Spleen (tissue), 11 donors: ENCODE measurements around the gene PTPRN2. TPM values are rescaled to one million over a fixed set of nuclear protein-coding genes. Genes with fewer than 3 reads are reported as not detected.

Experiments
- DNase-seq: peaks from one replicate; pipeline ENCODE4 v3.0.0-alpha.2; 2020
- H3K27ac ChIP-seq, 8 donors: fragments of 200-600 bp; sonication (generic) in 7 of 8; 1 replicate in 4 of 8; 2 replicates in 4 of 8; pipeline versions ENCODE4 v1.5.0 to v1.8.0; 2016 to 2021; ENCODE audit warnings: inconsistent platforms in 4 of 8, mild to moderate bottlenecking in 4 of 8, moderate library complexity in 1 of 8
- H3K27me3 ChIP-seq, 7 donors: fragments of 200-600 bp; sonication (generic) in 6 of 7; replicated peaks in 1 of 7; 1 replicate in 4 of 7; 2 replicates in 3 of 7; pipeline versions ENCODE4 v1.5.0 to v1.8.0; 2016 to 2021; ENCODE audit warnings: inconsistent platforms in 3 of 7, mild to moderate bottlenecking in 1 of 7
- H3K36me3 ChIP-seq, 6 donors: fragments of 200-600 bp; sonication (generic) in 5 of 6; 1 replicate in 4 of 6; 2 replicates in 2 of 6; pipeline versions ENCODE4 v1.5.0 to v1.8.0; 2016 to 2021; ENCODE audit warnings: inconsistent platforms in 2 of 6
- H3K4me1 ChIP-seq, 6 donors: fragments of 200-600 bp; sonication (generic) in 5 of 6; 1 replicate in 3 of 6; 2 replicates in 3 of 6; pipeline versions ENCODE4 v1.5.0 to v1.8.0; 2016 to 2021; ENCODE audit warnings: inconsistent platforms in 3 of 6
- H3K4me3 ChIP-seq, 8 donors: fragments of 200-600 bp; sonication (generic) in 7 of 8; 1 replicate in 4 of 8; 2 replicates in 4 of 8; pipeline versions ENCODE4 v1.5.0 to v1.8.0; 2016 to 2021; ENCODE audit warnings: inconsistent platforms in 4 of 8, mild to moderate bottlenecking in 4 of 8, moderate library complexity in 2 of 8
- H3K9me3 ChIP-seq, 8 donors: fragments of 200-600 bp; sonication (generic) in 7 of 8; 1 replicate in 4 of 8; 2 replicates in 4 of 8; pipeline versions ENCODE4 v1.5.0 to v1.8.0; 2016 to 2021; ENCODE audit warnings: inconsistent platforms in 4 of 8
- POLR2A ChIP-seq, 3 donors: fragments of 450-650 bp; IDR thresholded peaks; one replicate each; pipeline ENCODE4 v1.5.1; 2017; ENCODE audit warnings: antibody characterized with exemption in 3 of 3, mild to moderate bottlenecking in 1 of 3
- POLR2AphosphoS5 ChIP-seq, 3 donors: sonication (generic); formaldehyde crosslinking; IDR thresholded peaks; one replicate each; pipeline ENCODE4 v1.5.1; 2017; ENCODE audit warnings: antibody characterized with exemption in 3 of 3
- WGBS, 5 donors: extraction: QIAGEN DNeasy Blood & Tissue Kit in 3 of 5; methylation state at CpG; one replicate each; pipeline versions ENCODE4 v1.1.5 to v1.1.7; 2013 to 2018; 5-methylcytosine and 5-hydroxymethylcytosine counted together
- intact Hi-C: fragments of 100-400 bp; cut with DNase I; formaldehyde crosslinking; loops from one replicate; pipeline ENCODE4 v1.15.0; 2023; ENCODE audit warnings: low total_unique reads
- polyA plus RNA-seq, 3 donors: library from polyadenylated mRNA; stranded (reverse); fragments of 200-250 nt; gene quantifications; one replicate each; pipeline ENCODE4 v1.2.1, GENCODE V29; 2013
- total RNA-seq, 7 donors: library from RNA; depleted of rRNA in 3 of 7; stranded (reverse); fragments of >200 nt in 3 of 7; fragmentation: NEBNext Ultra II Directional in 4 of 7; extraction: Animal tissue kit (Norgen Biotek cat#: 25700) in 4 of 7; gene quantifications; one replicate each; pipeline versions ENCODE4 v1.1.0 to v1.2.1, GENCODE V29; 2016 to 2021
- TF ChIP-seq, protein P1 (sequence below), 11 experiments: fragments of 200-600 bp in 7 of 11; fragments of 450-650 bp in 4 of 11; sonication (generic) in 4 of 11; IDR thresholded peaks in 8 of 11; conservative IDR thresholded peaks in 3 of 11; 1 replicate in 7 of 11; 2 replicates in 4 of 11; pipeline versions ENCODE4 v1.4.0 to v1.8.0; 2016 to 2021; ENCODE audit warnings: antibody characterized with exemption in 11 of 11, inconsistent platforms in 4 of 11, mild to moderate bottlenecking in 1 of 11
- donor health status: healthy with polysubstance abuse.
- donor health status: DM: no; HTN: no; CAD: no; lungs with moderate emphysema.
- donor health status: DM: no; HTN: no; CAD: no.
- donor health status: Bipolar disorder and iron deficiency.
- donor health status: healthy.
- donor health status: DM: no; HTN: no; CAD: no.
- donor health status: DM: yes; HTN: yes; CAD: no.

Gene PTPRN2
- total and polyA plus RNA-seq, 10 donors = 7.0 to 22.8 (median 16.8) TPM

DNA sequence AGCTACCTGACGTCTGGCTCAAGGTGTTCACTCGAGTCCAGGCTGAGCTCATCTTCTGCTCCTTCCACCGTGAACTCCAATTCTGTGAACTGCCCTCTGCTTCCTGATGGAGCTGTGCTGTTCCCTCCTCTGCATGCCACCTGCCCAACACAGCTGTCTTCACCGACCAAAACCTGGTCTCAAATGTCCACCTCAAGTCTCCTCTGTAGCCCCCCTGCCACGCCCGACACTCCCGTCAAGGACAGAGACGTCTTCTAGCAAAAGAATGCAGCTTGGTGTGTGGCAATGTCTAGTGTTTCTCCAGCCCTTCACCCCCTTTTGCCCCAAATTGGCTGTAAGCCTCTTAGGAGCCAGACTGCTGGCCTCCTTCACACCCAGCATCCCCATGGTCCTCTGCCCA lies 945.8 kb downstream of the PTPRN2 start:
- no peaks in the 10 kb centered on the region for H3K36me3 ChIP-seq
- intact Hi-C loops = no loop called here
- H3K27ac ChIP-seq = no peak overlapping the region
- TF ChIP-seq, protein P1, sequence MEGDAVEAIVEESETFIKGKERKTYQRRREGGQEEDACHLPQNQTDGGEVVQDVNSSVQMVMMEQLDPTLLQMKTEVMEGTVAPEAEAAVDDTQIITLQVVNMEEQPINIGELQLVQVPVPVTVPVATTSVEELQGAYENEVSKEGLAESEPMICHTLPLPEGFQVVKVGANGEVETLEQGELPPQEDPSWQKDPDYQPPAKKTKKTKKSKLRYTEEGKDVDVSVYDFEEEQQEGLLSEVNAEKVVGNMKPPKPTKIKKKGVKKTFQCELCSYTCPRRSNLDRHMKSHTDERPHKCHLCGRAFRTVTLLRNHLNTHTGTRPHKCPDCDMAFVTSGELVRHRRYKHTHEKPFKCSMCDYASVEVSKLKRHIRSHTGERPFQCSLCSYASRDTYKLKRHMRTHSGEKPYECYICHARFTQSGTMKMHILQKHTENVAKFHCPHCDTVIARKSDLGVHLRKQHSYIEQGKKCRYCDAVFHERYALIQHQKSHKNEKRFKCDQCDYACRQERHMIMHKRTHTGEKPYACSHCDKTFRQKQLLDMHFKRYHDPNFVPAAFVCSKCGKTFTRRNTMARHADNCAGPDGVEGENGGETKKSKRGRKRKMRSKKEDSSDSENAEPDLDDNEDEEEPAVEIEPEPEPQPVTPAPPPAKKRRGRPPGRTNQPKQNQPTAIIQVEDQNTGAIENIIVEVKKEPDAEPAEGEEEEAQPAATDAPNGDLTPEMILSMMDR (IDR thresholded peaks at IDR 0.05 in 8 of 11, conservative IDR thresholded peaks at IDR 0.05 in 3 of 11) = no peak
- TF ChIP-seq POLR2A (IDR thresholded peaks at IDR 0.05) (no peak), POLR2AphosphoS5 (IDR thresholded peaks at IDR 0.05) (no peak)
- WGBS, 5 donors = 84 to 92% (median 87%) methylated on average over 8 of the region's 8 CpGs
- no peak for DNase-seq
- H3K9me3 ChIP-seq = peaks cover 0 to 27% (median 16%) of the 10 kb centered on the region in 8 donors
- no peaks in the 10 kb centered on the region for H3K4me1 ChIP-seq
- H3K4me3 ChIP-seq = no peak overlapping the region
- H3K27me3 ChIP-seq = peaks cover 0 to 20% (median 0%) of the 10 kb centered on the region in 7 donors

DNA sequence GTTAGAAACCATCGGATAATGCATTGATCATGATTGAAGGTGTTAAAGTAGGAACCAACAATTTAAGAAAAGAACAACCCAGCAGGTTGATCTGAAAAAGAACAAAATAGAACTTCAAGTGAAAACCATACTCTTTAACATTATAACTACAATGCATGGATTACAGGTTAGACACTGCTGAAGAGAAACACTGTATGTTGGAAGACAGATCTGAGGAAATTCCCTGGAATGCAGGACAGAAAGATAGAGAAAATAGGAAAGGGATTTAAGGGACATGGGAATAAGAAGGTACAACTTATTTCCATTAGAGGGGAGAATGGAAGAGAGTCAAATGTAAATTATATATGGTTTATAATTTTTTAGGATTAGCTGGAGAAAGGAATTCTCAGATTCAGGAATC lies 947.5 kb downstream of the PTPRN2 start:
- H3K4me1 ChIP-seq = no peaks in the 10 kb centered on the region
- DNase-seq = no peak
- H3K27ac ChIP-seq = no peak overlapping the region
- no peak overlapping the region for H3K4me3 ChIP-seq
- no peak for TF ChIP-seq POLR2AphosphoS5 (IDR thresholded peaks at IDR 0.05)
- no peak for TF ChIP-seq POLR2A (IDR thresholded peaks at IDR 0.05)
- TF ChIP-seq, protein P1 (IDR thresholded peaks at IDR 0.05 in 8 of 11, conservative IDR thresholded peaks at IDR 0.05 in 3 of 11) = no peak
- no peaks in the 10 kb centered on the region for H3K36me3 ChIP-seq
- intact Hi-C loops = no loop called here
- peaks cover 0 to 27% (median 16%) of the 10 kb centered on the region in 8 donors for H3K9me3 ChIP-seq
- WGBS, 5 donors = 83 to 100% (median 95%) methylated on average over 1 of the region's 1 CpG
- H3K27me3 ChIP-seq = peaks cover 0 to 33% (median 0%) of the 10 kb centered on the region in 7 donors

DNA sequence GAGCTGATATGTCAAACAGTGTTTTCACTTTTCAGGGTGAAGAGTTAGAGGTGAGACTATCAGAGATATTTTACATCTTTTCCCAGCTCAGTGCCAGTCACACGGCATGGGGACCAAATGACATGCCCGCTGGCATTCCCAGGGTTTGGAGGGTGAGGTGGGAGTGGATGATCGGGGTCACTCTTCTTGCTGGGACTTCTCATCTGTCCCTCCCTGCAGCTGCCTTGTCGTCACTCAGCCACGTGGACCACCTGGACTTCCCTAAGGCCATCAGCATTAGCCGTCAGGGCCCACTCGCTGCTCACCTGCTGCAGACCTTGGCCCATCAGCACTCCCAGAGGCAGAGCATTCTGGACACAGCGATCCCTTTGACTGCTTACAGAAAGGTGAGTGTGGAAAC lies 949.1 kb downstream of the PTPRN2 start:
- DNase-seq = no peak
- WGBS, 5 donors = 88 to 90% (median 89%) methylated on average over 8 of the region's 8 CpGs
- H3K36me3 ChIP-seq = no peaks in the 10 kb centered on the region
- H3K4me3 ChIP-seq = no peak overlapping the region
- H3K4me1 ChIP-seq = no peaks in the 10 kb centered on the region
- no peak overlapping the region for H3K27ac ChIP-seq
- intact Hi-C loops = no loop called here
- peaks cover 0 to 27% (median 16%) of the 10 kb centered on the region in 8 donors for H3K9me3 ChIP-seq
- H3K27me3 ChIP-seq = peaks cover 0 to 45% (median 0%) of the 10 kb centered on the region in 7 donors
- TF ChIP-seq POLR2A (IDR thresholded peaks at IDR 0.05) (no peak), POLR2AphosphoS5 (IDR thresholded peaks at IDR 0.05) (no peak)
- TF ChIP-seq, protein P1 (IDR thresholded peaks at IDR 0.05 in 8 of 11, conservative IDR thresholded peaks at IDR 0.05 in 3 of 11) = no peak

DNA sequence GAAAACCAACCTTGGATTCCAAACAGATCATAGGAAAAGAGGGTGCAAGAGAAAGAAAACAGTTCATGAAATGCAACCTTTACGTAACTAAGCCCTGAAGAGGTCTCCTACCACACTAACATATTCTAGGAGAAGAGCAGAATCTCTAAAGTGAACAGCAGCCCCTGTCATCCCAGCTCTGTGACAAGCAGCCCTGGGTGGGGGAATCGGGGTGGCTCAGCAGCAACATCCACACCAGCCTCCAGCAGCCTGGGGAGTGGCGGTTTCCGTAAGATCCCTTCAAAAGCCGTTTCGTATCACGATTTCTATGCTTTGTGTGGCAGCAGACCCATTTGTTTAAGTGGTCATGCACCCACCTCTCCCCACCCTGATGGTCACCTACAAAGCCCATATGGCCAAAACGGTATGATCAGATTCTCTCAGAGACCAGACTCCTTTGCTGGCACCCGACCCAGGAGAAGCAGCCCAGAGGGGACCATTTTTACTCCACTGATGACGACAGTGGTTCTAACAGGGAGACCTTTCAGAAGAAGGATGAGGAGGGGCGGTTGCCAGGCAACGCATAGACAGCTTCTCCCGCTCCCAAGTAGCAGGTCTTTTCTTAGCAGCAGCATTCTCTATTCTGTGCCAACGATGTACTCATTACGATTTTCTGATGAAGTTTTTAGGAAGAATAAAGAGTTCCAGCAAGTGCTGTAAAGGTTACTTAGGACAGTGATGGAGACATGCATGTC lies 950.2 kb downstream of the PTPRN2 start:
- Histone ChIP-seq H3K27ac (no peak overlapping the region), H3K27me3 (peaks cover 0 to 49% (median 0%) of the 10 kb centered on the region in 7 donors), H3K9me3 (peaks cover 0 to 27% (median 16%) of the 10 kb centered on the region in 8 donors), H3K4me3 (no peak overlapping the region), H3K4me1 (no peaks in the 10 kb centered on the region), H3K36me3 (no peaks in the 10 kb centered on the region)
- TF ChIP-seq POLR2A (IDR thresholded peaks at IDR 0.05) (no peak), POLR2AphosphoS5 (IDR thresholded peaks at IDR 0.05) (no peak)
- TF ChIP-seq, protein P1 (IDR thresholded peaks at IDR 0.05 in 8 of 11, conservative IDR thresholded peaks at IDR 0.05 in 3 of 11) = no peak
- no peak for DNase-seq
- intact Hi-C loops = no loop called here
- WGBS, 5 donors = 77 to 88% (median 82%) methylated on average over 15 of the region's 15 CpGs
